OCI-LY1 (cell line): ENCODE results near the gene JMJD8.

Experiments
- H2AFZ ChIP-seq: fragments of 200-600 bp; sonication (generic), shearing (Covaris generic); 2 replicates; pipeline ENCODE4 v1.6.0; 2014; ENCODE audit warnings: antibody characterized with exemption, mild to moderate bottlenecking, low read length
- H3F3A ChIP-seq: fragments of 200-600 bp; sonication (generic), shearing (Covaris generic); 2 replicates; pipeline ENCODE4 v1.6.0; 2014; ENCODE audit warnings: mild to moderate bottlenecking, antibody characterized with exemption, low read length, moderate library complexity; ENCODE audit not compliant: insufficient read depth
- H3K27ac ChIP-seq: fragments of 200-600 bp; sonication (generic); 2 replicates; pipeline ENCODE4 v1.5.1; 2014; ENCODE audit warnings: low read length, mixed run types, mild to moderate bottlenecking, low read depth; ENCODE audit not compliant: poor library complexity, severe bottlenecking
- H3K27me3 ChIP-seq: fragments of 200-600 bp; sonication (generic); 2 replicates; pipeline ENCODE4 v1.6.0; 2014; ENCODE audit warnings: antibody characterized with exemption, mild to moderate bottlenecking, low read length, moderate library complexity; ENCODE audit not compliant: insufficient read depth
- H3K36me3 ChIP-seq: fragments of 200-600 bp; sonication (generic); 2 replicates; pipeline ENCODE4 v1.6.1; 2014; ENCODE audit warnings: mild to moderate bottlenecking, antibody characterized with exemption, low read length, moderate library complexity, mixed read lengths; ENCODE audit not compliant: insufficient read depth
- H3K4me1 ChIP-seq: fragments of 200-600 bp; sonication (generic); 2 replicates; pipeline ENCODE4 v1.5.1; 2014; ENCODE audit warnings: mild to moderate bottlenecking, low read length, moderate library complexity; ENCODE audit not compliant: insufficient read depth, severe bottlenecking
- H3K4me2 ChIP-seq: fragments of 200-600 bp; sonication (generic), shearing (Covaris generic); 2 replicates; pipeline ENCODE4 v1.6.1; 2014; ENCODE audit warnings: low read length
- H3K4me3 ChIP-seq: fragments of 200-600 bp; sonication (generic); 2 replicates; pipeline ENCODE4 v1.5.1; 2014; ENCODE audit warnings: low read length, low read depth, mild to moderate bottlenecking, mixed read lengths; ENCODE audit not compliant: poor library complexity, severe bottlenecking
- H3K79me2 ChIP-seq: fragments of 200-600 bp; shearing (Covaris generic); 2 replicates; pipeline ENCODE4 v1.6.1; 2016; ENCODE audit warnings: mixed run types, low read length, mixed read lengths; ENCODE audit not compliant: insufficient read depth
- H3K9ac ChIP-seq: fragments of 200-600 bp; sonication (generic), shearing (Covaris generic); 2 replicates; pipeline ENCODE4 v1.6.1; 2014; ENCODE audit warnings: mild to moderate bottlenecking, low read length, mixed read lengths
- H3K9me2 ChIP-seq: fragments of 200-600 bp; sonication (generic), shearing (Covaris generic); 2 replicates; pipeline ENCODE4 v1.6.1; 2014; ENCODE audit warnings: low read depth, mild to moderate bottlenecking, low read length, mixed read lengths
- H3K9me3 ChIP-seq: fragments of 200-600 bp; shearing (Covaris generic); 2 replicates; pipeline ENCODE4 v1.6.1; 2014; ENCODE audit warnings: low read length, mixed read lengths
- H4K20me1 ChIP-seq: fragments of 200-600 bp; sonication (generic), shearing (Covaris generic); 2 replicates; pipeline ENCODE4 v1.6.0; 2016; ENCODE audit warnings: mild to moderate bottlenecking, low read length; ENCODE audit not compliant: insufficient read depth
- EZH2 ChIP-seq: fragments of 200-600 bp; sonication (generic), shearing (Covaris generic); IDR thresholded peaks from 2 replicates; pipeline ENCODE4 v1.8.0; 2017; ENCODE audit warnings: borderline replicate concordance, mixed run types, mild to moderate bottlenecking, antibody characterized with exemption, low read length, moderate library complexity, mixed read lengths
- TF ChIP-seq, protein P1 (sequence below): fragments of 200-600 bp; sonication (generic), shearing (Covaris generic); IDR thresholded peaks from 2 replicates; pipeline ENCODE4 v1.5.1; 2017; ENCODE audit warnings: mild to moderate bottlenecking, antibody characterized with exemption, low read length, moderate library complexity, mixed read lengths

Gene JMJD8

DNA sequence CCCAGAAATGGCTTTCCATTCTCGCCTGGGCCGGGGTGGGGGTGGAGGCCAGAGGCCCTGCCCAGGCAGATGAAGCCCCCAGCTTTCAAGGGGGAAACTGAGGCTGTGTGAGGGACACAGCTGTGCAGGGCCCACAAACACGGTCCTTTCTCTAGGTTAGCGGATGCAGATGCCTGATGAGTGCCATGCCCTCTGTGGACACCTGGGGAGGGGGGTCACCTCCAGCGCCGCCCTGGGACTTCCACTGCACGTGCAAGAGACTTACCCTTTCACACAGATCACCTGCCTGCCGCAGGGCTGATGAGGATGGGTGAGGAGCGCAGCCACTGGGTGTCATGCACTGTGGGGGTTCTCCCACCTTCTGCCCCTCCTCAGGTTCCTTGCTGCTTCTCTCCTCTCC lies 34.3 kb upstream of the JMJD8 start:
- H3K27ac ChIP-seq = no peak overlapping the region
- no peak overlapping the region for H3K4me3 ChIP-seq
- H3K27me3 ChIP-seq = peaks cover 18% of the 10 kb centered on the region
- H2AFZ ChIP-seq = no peak overlapping the region
- no peaks in the 10 kb centered on the region for H3K79me2 ChIP-seq
- no peak overlapping the region for H3K4me2 ChIP-seq
- H3K9me3 ChIP-seq = no peaks in the 10 kb centered on the region
- H3K36me3 ChIP-seq = peaks cover 8% of the 10 kb centered on the region
- peaks cover 40% of the 10 kb centered on the region for H3K4me1 ChIP-seq
- no peak overlapping the region for H3K9ac ChIP-seq
- no peak for TF ChIP-seq EZH2
- TF ChIP-seq, protein P1, sequence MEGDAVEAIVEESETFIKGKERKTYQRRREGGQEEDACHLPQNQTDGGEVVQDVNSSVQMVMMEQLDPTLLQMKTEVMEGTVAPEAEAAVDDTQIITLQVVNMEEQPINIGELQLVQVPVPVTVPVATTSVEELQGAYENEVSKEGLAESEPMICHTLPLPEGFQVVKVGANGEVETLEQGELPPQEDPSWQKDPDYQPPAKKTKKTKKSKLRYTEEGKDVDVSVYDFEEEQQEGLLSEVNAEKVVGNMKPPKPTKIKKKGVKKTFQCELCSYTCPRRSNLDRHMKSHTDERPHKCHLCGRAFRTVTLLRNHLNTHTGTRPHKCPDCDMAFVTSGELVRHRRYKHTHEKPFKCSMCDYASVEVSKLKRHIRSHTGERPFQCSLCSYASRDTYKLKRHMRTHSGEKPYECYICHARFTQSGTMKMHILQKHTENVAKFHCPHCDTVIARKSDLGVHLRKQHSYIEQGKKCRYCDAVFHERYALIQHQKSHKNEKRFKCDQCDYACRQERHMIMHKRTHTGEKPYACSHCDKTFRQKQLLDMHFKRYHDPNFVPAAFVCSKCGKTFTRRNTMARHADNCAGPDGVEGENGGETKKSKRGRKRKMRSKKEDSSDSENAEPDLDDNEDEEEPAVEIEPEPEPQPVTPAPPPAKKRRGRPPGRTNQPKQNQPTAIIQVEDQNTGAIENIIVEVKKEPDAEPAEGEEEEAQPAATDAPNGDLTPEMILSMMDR = no peak
- H4K20me1 ChIP-seq = no peaks in the 10 kb centered on the region
- no peaks in the 10 kb centered on the region for H3K9me2 ChIP-seq
- no peaks in the 10 kb centered on the region for H3F3A ChIP-seq

DNA sequence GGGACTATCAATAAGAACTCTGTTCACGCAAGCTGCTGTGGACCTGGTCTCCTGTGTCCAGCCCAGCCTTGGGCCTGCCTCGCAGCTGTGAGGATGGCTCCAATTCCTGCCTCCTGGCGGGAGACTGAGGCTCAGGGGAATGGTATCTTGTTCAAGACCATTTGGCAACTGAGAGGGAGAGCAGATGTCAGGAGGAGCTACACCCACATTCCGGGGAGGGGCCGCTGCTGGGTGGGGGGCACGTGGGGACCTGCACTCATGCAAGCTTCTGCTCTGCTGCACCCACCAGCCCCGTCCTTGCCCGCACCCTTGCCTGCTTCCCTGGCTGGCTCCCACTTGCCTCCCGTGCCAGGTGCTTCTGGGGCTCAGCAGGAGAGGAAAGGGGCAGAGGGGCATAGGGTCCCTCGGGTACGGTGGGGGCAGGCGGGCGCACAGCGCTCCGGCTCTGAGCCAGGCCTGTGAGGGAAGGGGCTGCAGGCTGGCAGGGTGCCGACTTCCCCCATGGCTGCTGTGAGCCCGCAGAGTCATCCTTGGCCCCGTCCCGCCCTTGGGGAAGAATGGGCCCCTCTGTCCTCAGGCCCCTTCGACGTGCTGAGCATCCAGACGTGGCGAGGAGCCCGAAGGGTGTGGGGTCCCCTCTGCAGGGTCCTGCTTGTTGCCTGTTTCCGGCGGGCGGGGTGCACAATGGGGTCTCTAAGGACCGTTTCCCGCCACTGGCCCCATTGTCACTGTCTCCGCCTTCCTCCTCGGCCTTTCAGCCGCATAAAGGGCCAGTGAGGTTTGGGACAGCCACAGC lies 33.5 kb upstream of the JMJD8 start:
- H3K27ac ChIP-seq = no peak overlapping the region
- H3K9me2 ChIP-seq = no peaks in the 10 kb centered on the region
- no peaks in the 10 kb centered on the region for H3K9me3 ChIP-seq
- H3K27me3 ChIP-seq = peaks cover 18% of the 10 kb centered on the region
- H2AFZ ChIP-seq = no peak overlapping the region
- H3K4me3 ChIP-seq = no peak overlapping the region
- H4K20me1 ChIP-seq = no peaks in the 10 kb centered on the region
- H3K36me3 ChIP-seq = peaks cover 1% of the 10 kb centered on the region
- peaks cover 34% of the 10 kb centered on the region for H3K4me1 ChIP-seq
- no peaks in the 10 kb centered on the region for H3K79me2 ChIP-seq
- no peaks in the 10 kb centered on the region for H3F3A ChIP-seq
- H3K4me2 ChIP-seq = no peak overlapping the region
- TF ChIP-seq, protein P1 = no peak
- no peak for TF ChIP-seq EZH2
- H3K9ac ChIP-seq = no peak overlapping the region

DNA sequence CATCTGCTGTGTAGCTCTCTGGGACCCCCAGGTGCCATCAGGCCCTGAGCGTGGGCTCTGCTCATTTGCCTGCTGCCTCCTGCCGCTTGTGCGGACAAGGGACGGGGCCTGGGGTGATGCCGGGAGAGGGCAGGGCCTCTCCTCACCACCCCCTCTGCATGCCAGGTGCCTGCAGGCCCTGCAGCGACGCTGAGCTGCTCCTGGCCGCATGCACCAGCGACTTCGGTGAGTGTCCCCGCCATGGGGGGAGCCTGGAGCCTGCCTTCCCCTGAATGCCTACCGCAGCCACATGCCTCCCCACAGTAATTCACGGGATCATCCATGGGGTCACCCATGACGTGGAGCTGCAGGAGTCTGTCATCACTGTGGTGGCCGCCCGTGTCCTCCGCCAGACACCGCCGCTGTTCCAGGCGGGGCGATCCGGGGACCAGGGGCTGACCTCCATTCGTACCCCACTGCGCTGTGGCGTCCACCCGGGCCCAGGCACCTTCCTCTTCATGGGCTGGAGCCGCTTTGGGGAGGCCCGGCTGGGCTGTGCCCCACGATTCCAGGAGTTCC lies 32.7 kb upstream of the JMJD8 start:
- Histone ChIP-seq H3K27ac (no peak overlapping the region), H2AFZ (no peak overlapping the region), H3K79me2 (no peaks in the 10 kb centered on the region), H3K4me2 (no peak overlapping the region), H3K4me1 (peaks cover 29% of the 10 kb centered on the region), H3K9me2 (no peaks in the 10 kb centered on the region), H3K9me3 (no peaks in the 10 kb centered on the region), H3K9ac (no peak overlapping the region), H3F3A (no peaks in the 10 kb centered on the region), H3K36me3 (no peaks in the 10 kb centered on the region), H3K27me3 (peaks cover 18% of the 10 kb centered on the region), H3K4me3 (no peak overlapping the region), H4K20me1 (no peaks in the 10 kb centered on the region)
- TF ChIP-seq, protein P1 = no peak
- TF ChIP-seq EZH2 = no peak
